Bronchial epithelial cell (primary cell): ENCODE data around the gene SEZ6L. TPM values are rescaled to one million over a fixed set of nuclear protein-coding genes. Genes with fewer than 3 reads are reported as not detected.

Source experiments
- DNase-seq: peaks from one replicate; pipeline ENCODE4 v3.0.0-alpha.2; 2010; ENCODE audit warnings: low read depth
- FAIRE-seq: peaks from 2 replicates; lab custom pipeline; 2011; peaks lifted over from hg19 to GRCh38; lab: Jason Lieb, UNC
- H3K27me3 ChIP-seq: 2 replicates; pipeline ENCODE4 v1.5.1; 2011; ENCODE audit warnings: low read length; ENCODE audit not compliant: control insufficient read depth, insufficient read depth
- H3K36me3 ChIP-seq: 2 replicates; pipeline ENCODE4 v1.5.1; 2011; ENCODE audit warnings: low read length; ENCODE audit not compliant: control insufficient read depth, insufficient read depth
- H3K4me3 ChIP-seq: 2 replicates; pipeline ENCODE4 v1.5.1; 2011; ENCODE audit warnings: mild to moderate bottlenecking, low read depth, low read length, control low read depth
- CTCF ChIP-seq: IDR thresholded peaks from 2 replicates; pipeline ENCODE4 v1.5.1; 2011; ENCODE audit warnings: mild to moderate bottlenecking, moderate library complexity, low read length, control low read depth, inconsistent platforms; ENCODE audit not compliant: insufficient read depth, severe bottlenecking
- total RNA-seq: library from RNA; depleted of rRNA; stranded (reverse); fragments of >200 nt; gene quantifications from 2 replicates; pipeline ENCODE4 v1.2.1, GENCODE V29; 2014

Gene SEZ6L
- total RNA-seq, 1 donor from 2014 or later = not detected

GRCh38 chr22:26372890-26373289 lies 203.6 kb downstream of the SEZ6L start:
- DNase-seq (no peak), FAIRE-seq (no peak)
- Histone ChIP-seq H3K27me3 (peaks cover 1% of the 10 kb centered on the region), H3K4me3 (no peak overlapping the region), H3K36me3 (no peaks in the 10 kb centered on the region)
- TF ChIP-seq CTCF = no peak

- no peak overlapping the region for H3K4me3 ChIP-seq
- no peak for FAIRE-seq
- no peaks in the 10 kb centered on the region for H3K36me3 ChIP-seq
- TF ChIP-seq CTCF = no peak
- H3K27me3 ChIP-seq = peaks cover 1% of the 10 kb centered on the region
- no peak for DNase-seq
These were observed 205.2 kb downstream of the SEZ6L start for GRCh38 chr22:26374391-26375026.

- no peak for TF ChIP-seq CTCF
- H3K4me3 ChIP-seq = no peak overlapping the region
- FAIRE-seq (no peak), DNase-seq (no peak)
- H3K27me3 ChIP-seq = peaks cover 1% of the 10 kb centered on the region
- no peaks in the 10 kb centered on the region for H3K36me3 ChIP-seq
These were observed 208.0 kb downstream of the SEZ6L start for GRCh38 chr22:26377170-26377830.

DNA sequence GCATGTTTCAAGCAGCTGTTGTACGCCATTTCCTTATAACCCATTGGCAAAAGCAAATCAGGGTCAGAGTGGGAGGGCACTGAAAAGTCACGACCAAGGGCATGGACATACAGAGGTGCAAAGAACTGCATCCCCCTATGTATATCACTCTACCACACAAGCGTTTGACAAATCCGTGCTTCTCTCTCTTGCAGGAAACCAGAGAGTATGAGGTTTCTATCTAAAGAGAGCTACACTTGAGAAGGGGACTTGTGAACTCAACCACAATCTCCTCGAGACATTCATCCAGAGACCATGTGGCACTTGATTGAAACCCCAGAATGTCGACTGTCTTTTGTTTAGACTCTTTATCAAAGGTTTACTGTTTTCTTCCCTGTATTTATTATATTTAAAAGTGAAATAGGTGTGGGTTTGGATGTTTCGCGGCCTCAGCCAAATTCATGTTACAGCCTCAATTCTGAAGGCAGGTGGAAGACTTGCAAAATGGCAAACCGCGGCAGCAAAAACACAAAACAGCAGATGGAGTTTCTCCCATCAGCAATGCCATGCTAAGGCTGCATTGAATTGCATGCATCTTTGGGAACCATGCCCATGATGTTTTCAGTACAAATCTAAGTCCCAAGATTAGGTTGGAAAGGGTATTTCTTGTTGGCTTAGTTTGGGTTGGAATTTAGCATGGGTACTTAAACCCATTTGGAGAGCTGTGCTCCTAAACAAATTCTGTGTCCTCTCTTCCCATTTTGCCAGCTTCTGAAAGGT lies 211.0 kb downstream of the SEZ6L start:
- Histone ChIP-seq H3K36me3 (no peaks in the 10 kb centered on the region), H3K4me3 (no peak overlapping the region), H3K27me3 (peaks cover 1% of the 10 kb centered on the region)
- no peak for DNase-seq
- no peak for FAIRE-seq
- TF ChIP-seq CTCF = no peak

DNA sequence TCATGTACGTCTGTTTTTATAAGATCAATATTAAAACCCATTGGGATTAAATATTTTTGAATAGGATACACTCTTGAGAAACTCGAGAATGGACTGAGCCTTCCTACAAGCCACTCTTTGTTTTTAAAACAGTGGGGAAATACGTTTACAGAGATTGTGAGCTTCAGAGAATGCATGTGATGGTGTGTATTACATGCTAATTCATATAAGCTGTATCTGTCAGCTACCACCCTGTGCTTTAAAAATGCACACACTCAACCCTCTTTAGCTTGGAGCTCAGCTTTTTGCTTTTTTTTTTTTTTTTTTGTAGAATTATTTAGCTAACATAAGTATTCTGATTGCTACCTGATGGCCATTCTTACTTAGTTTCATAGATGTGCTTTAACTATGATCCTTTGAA lies 213.5 kb downstream of the SEZ6L start:
- TF ChIP-seq CTCF = no peak
- H3K4me3 ChIP-seq = no peak overlapping the region
- H3K36me3 ChIP-seq = no peaks in the 10 kb centered on the region
- H3K27me3 ChIP-seq = peaks cover 1% of the 10 kb centered on the region
- DNase-seq (no peak), FAIRE-seq (no peak)
